NCI-H2029 treated with DMSO at 0.1 percent for 48 hours (cell line): ENCODE measurements around the gene ABLIM1.

Source experiments
- DNase-seq: peaks from one replicate; lab custom pipeline; 2025; lab: John Stamatoyannopoulos, UW

ABLIM1 gene

DNA sequence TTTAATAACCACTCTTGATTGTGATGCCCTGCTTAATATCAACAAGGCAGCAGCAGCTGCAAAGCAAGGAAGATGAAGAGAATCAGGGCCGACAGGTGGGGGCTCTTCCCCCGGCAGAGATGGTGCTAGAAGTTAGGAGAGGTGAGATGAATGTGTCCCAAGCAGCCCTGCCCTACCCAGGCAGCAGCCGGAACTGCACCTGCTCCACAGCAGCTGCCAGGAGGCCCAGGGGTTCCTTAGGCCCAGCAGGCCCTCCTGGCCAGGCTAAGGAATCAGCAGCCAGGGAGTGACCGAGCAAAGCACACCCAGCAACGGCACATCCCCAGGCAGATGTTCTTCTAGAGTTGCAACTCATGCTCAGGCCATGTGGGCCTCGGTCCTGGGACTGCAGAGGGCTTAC is 271.6 kb downstream of the ABLIM1 start:
- no peak for DNase-seq

DNA sequence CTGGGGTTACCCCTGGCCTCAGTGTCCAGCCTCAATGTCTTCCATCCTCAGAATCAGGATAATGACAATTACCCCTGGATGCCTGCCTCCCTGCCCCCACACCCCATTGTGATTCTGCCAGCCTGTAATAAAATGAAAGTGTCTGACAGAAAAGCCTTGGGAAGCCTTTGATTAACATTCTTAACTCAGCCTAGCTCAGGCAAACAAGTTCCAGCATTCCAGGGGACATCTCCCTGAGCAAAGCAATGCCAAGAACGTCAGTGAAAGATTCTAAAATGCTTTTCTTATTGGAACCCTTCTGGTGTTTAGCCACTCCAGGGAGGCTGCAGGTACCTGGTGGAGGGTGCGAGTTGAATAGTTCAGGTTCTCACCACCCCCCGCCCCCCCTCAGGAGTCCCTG is 272.5 kb downstream of the ABLIM1 start:
- no peak for DNase-seq

DNA sequence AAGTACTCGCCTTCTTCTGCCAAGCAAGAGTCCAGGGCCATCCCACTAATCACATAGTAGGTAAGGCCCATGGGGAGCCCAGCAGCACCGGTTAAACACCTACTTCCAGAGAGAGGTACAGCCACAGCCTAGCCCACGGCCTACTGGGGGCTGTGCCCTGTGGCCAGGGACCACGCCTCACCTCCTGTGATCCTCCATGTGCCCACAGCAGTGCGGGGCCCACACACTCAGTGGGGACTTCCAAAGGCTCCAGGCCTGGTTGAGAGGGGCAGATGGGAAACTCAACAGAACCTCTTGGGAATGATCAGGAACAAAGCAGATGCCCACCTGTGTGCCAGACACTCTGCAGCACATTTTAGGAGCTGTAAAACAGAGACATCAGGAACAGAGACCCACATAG is 273.5 kb downstream of the ABLIM1 start:
- DNase-seq: no peak

DNA sequence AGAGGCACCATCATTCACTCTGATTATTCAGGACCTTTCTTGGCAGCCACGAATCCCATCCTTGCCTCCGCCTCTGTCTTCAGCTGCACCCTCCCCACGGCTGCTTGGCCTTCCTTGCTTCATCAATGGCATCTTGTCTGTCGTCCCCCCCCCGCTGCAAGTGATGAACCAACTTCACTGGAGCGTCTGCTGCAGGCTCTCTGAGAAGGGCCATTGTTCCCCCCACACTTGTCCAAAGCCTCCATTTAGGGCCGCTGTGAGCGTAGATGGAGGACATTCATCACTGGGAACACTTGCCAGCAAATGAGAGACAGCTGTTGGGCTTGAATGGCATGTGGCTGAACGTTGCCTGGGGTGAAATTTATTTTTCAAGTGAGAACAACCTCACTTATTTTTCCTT is 273.9 kb downstream of the ABLIM1 start:
- no peak for DNase-seq
